ENCODE results near the gene PCP4.

PCP4 gene

DNA sequence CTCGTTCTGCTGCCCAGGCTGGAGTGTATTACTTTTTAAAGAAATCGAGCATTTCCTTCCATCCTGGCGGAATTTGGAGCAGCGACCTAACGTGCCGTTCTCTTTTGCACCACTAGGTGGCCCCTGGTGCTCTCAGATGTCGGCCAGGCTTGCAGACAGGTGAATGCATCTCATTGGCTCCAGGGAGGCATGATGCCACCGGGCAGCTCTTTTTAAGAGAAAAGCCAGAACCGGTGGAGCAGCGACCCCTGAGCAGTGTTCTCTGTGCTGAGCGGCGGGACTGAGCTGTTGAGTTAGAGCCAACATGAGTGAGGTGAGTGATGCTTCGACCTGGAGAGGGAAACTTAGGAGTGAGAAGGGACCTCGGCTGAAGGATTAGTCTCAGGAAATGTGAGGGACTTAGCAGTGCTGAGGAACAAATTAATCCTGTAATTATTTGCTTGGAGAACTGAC, at the start of gene PCP4:
TSS of gene PCP4 (plus strand) at position 241 of the 453 bp plus-strand sequence. CDS start at position 305, 64 bp downstream.
- H3K27ac Mint-ChIP-seq = no peak within 1 kb of the TSS
- H3K36me3 Mint-ChIP-seq (ENCODE audit: low read depth) = no peaks in the 10 kb centered on the region
- no peaks in the 10 kb centered on the region for H3K27me3 Mint-ChIP-seq (ENCODE audit: low read depth)
- H3K9me3 Mint-ChIP-seq = no peaks in the 10 kb centered on the region
- no peaks in the 10 kb centered on the region for H3K4me1 Mint-ChIP-seq (ENCODE audit: low read depth)
- H3K4me3 Mint-ChIP-seq = no peak within 1 kb of the TSS

DNA sequence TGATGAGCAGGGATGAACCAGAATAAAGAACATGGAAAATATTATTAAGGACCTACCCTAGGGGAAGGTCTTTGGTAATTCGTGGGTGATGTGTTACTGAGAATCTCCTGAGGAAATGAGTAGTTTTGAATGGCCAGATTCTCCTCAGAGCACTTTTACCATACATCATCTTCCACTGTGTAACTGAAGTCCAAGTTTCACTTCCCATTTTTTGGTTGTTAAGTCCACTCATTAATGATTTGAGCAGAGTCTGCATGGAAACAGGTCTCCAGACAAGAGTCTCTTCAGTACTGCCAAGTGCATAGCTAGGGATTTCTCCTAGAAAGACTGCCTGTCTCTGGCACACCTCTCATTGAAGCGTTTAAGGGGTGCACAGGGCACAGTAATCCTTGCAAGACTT, 48.7 kb upstream of the PCP4 start:
- H3K4me1 Mint-ChIP-seq (ENCODE audit: low read depth) = no peaks in the 10 kb centered on the region
- H3K27ac Mint-ChIP-seq = no peak overlapping the region
- no peak overlapping the region for H3K4me3 Mint-ChIP-seq
- H3K36me3 Mint-ChIP-seq (ENCODE audit: low read depth) = no peaks in the 10 kb centered on the region
- no peaks in the 10 kb centered on the region for H3K9me3 Mint-ChIP-seq
- no peaks in the 10 kb centered on the region for H3K27me3 Mint-ChIP-seq (ENCODE audit: low read depth)

- H3K27ac Mint-ChIP-seq = no peak overlapping the region
- H3K4me3 Mint-ChIP-seq = no peak overlapping the region
- H3K4me1 Mint-ChIP-seq (ENCODE audit: low read depth) = no peaks in the 10 kb centered on the region
- H3K9me3 Mint-ChIP-seq = peaks cover 14% of the 10 kb centered on the region
- H3K27me3 Mint-ChIP-seq (ENCODE audit: low read depth) = no peaks in the 10 kb centered on the region
- no peaks in the 10 kb centered on the region for H3K36me3 Mint-ChIP-seq (ENCODE audit: low read depth)
Measured at GRCh38 chr21:39822042-39822441, 45.2 kb upstream of the PCP4 start.

- H3K36me3 Mint-ChIP-seq (ENCODE audit: low read depth) = no peaks in the 10 kb centered on the region
- H3K4me1 Mint-ChIP-seq (ENCODE audit: low read depth) = no peaks in the 10 kb centered on the region
Measured at GRCh38 chr21:39825250-39825649, 42.0 kb upstream of the PCP4 start.

DNA sequence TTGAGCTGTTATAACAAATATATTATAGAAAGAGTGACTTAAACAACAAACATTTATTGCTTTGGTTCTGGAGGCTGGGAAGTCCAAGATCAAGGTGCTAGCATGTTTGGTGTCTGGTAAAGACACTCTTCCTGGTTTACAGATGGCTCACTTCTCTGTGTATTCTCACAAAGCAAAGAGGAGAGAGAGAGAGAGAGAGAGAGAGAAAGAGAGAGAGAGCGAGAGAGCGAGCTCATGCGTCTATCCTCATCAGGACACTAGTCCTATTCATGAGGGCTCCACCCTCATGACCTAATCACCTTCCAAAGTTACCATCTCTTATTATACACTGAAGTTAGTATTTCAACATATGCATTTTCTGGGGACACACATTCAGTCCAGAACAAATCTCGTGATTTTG, 32.7 kb upstream of the PCP4 start:
- H3K4me3 Mint-ChIP-seq = no peak overlapping the region
- H3K9me3 Mint-ChIP-seq = no peaks in the 10 kb centered on the region
- H3K36me3 Mint-ChIP-seq (ENCODE audit: low read depth) = no peaks in the 10 kb centered on the region
- no peaks in the 10 kb centered on the region for H3K4me1 Mint-ChIP-seq (ENCODE audit: low read depth)
- H3K27me3 Mint-ChIP-seq (ENCODE audit: low read depth) = no peaks in the 10 kb centered on the region
- H3K27ac Mint-ChIP-seq = no peak overlapping the region

More at GRCh38 chr21:39825250-39825649, 42.0 kb upstream of the PCP4 start:
- H3K27ac Mint-ChIP-seq = no peak overlapping the region
- no peaks in the 10 kb centered on the region for H3K27me3 Mint-ChIP-seq (ENCODE audit: low read depth)
- no peak overlapping the region for H3K4me3 Mint-ChIP-seq
- peaks cover 14% of the 10 kb centered on the region for H3K9me3 Mint-ChIP-seq

DNA sequence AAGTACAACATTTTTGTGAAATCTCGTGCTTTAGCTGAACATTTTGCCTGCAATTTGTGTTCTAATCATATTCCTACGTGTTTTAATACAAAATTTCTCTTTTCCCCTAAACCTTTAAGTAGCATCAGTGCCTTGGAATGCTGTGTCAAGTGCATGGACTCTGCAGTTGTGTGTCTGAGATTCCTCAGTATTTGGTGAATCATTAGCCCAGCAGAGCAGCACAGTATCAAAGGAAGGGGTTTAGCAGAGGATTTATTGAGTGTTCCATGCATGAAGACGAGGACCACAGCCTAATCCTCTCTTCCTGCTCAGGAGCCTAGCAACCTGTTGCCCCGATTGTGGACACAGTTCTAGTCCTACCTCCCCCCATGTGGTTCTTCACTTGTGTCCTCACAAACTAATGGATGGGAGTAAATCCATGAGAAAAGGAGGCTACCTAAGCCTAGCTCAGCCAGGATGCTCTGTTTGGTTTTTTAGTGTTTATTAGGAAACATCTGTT, 29.3 kb upstream of the PCP4 start:
- H3K36me3 Mint-ChIP-seq (ENCODE audit: low read depth) = no peaks in the 10 kb centered on the region
- H3K27ac Mint-ChIP-seq = no peak overlapping the region
- no peaks in the 10 kb centered on the region for H3K27me3 Mint-ChIP-seq (ENCODE audit: low read depth)
- no peak overlapping the region for H3K4me3 Mint-ChIP-seq
- H3K9me3 Mint-ChIP-seq = no peaks in the 10 kb centered on the region
- no peaks in the 10 kb centered on the region for H3K4me1 Mint-ChIP-seq (ENCODE audit: low read depth)

DNA sequence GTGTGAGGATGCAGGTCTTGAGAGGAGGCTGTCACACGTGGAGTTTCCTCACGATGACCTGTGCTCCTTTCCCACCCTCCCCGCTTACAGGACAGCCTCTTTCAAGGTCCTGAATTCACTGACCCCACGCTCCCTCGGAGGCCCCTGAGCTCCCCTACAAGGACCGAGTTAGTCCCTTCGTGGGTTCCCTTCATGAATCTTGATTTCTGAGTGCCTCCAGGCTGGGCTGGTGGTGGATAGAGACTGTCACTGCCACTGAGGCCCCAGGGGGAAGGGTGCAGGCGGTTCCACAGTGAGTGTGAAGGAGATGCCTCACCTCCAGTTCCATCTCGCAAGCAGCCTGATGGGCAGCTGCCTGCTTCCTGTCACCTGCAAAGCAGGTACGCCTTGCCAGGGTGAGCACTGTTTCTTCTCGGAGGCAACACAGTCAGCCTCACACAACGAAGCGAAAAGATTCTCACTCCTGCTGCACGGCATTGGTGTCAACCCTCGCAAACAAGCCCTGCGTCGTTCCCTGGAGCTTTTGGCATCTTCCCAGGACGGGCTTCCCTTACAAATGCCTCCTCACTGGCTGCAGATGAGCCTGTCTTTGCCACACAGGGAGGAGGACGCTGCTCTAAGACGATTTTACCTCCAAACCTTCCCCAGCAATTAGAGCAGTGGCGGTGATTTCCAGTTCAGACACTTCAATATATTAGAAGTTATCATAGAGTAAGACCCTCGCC, 26.7 kb upstream of the PCP4 start:
- no peak overlapping the region for H3K27ac Mint-ChIP-seq
- H3K9me3 Mint-ChIP-seq = no peaks in the 10 kb centered on the region
- no peak overlapping the region for H3K4me3 Mint-ChIP-seq
- H3K27me3 Mint-ChIP-seq (ENCODE audit: low read depth) = no peaks in the 10 kb centered on the region
- no peaks in the 10 kb centered on the region for H3K36me3 Mint-ChIP-seq (ENCODE audit: low read depth)
- no peaks in the 10 kb centered on the region for H3K4me1 Mint-ChIP-seq (ENCODE audit: low read depth)

DNA sequence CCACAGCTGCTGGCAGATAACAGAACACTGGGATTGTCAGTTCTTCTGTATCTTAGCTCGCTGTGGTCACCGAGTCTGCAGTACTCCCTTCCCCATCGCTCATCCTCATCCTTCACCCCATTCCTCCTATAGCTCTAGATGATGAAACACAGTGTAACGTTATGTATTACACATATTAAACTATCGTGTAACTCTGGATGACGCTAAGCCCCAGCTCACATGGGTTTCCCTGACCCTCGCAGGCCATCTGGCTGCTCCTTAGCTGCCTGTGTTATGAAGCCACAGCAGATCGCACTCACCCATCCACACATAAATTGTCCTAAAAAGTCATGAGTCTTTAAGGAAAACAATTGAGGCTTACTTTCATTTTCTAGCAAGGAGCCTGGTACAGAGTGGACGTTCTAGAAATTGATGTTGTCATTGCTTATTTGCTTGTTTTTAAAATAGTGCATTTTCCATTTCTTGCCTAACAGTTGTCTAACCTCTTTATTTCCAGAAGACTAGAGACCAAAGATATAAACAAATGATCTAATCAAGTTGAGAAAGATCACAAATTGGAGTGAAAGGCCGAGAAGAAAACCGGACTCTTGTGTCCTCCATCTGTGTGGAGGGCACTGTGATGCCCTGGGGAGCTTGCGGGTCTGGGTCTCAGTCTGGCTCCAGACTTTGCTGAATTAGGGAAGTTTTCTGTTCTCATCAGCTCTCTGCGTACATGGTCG, 24.3 kb upstream of the PCP4 start:
- no peak overlapping the region for H3K4me3 Mint-ChIP-seq
- H3K4me1 Mint-ChIP-seq (ENCODE audit: low read depth) = no peaks in the 10 kb centered on the region
- H3K36me3 Mint-ChIP-seq (ENCODE audit: low read depth) = no peaks in the 10 kb centered on the region
- H3K27ac Mint-ChIP-seq = no peak overlapping the region
- no peaks in the 10 kb centered on the region for H3K27me3 Mint-ChIP-seq (ENCODE audit: low read depth)
- no peaks in the 10 kb centered on the region for H3K9me3 Mint-ChIP-seq

DNA sequence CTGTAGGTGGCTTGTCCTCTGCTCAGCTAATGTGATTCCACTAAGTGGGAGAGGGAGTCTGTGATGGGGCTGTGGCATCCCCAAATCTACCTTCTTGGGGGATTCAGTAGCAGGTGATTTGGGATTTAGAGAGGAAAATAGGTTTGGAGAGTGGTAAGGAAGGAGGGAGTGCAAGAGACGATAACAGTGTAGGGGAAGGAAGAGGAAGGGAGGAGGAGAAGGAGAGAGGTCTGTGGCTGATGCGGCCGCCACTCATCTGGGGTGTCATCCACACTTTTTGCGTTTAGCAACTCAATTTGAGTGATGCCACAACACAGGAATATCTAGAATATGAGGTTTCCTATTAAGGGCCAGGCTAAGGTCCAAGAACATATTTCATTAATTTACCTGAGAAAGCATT, 23.8 kb upstream of the PCP4 start:
- Mint-ChIP-seq H3K27ac (no peak overlapping the region), H3K36me3 (ENCODE audit: low read depth) (no peaks in the 10 kb centered on the region), H3K27me3 (ENCODE audit: low read depth) (no peaks in the 10 kb centered on the region), H3K4me3 (no peak overlapping the region), H3K4me1 (ENCODE audit: low read depth) (no peaks in the 10 kb centered on the region), H3K9me3 (no peaks in the 10 kb centered on the region)

DNA sequence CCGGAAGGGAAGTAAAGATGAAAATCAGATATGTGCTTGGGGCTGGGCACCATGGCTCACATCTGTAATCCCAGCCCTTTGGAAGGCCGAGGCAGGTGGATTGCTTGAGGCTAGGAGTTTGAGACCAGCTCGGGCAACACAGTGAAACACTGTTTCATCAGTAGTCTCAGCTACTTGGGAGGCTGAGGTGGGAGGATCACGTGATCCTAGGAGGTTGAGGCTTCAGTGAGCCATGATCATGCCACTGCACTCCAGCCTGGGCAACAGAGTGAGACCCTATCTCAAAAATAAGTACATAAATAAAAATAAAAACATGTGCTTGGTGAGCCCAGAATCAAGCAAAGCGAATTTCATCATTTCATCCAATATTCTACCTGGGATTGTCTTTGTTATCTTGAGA, 23.3 kb upstream of the PCP4 start:
- H3K9me3 Mint-ChIP-seq = no peaks in the 10 kb centered on the region
- no peak overlapping the region for H3K4me3 Mint-ChIP-seq
- H3K27me3 Mint-ChIP-seq (ENCODE audit: low read depth) = no peaks in the 10 kb centered on the region
- no peak overlapping the region for H3K27ac Mint-ChIP-seq
- no peaks in the 10 kb centered on the region for H3K4me1 Mint-ChIP-seq (ENCODE audit: low read depth)
- H3K36me3 Mint-ChIP-seq (ENCODE audit: low read depth) = no peaks in the 10 kb centered on the region

DNA sequence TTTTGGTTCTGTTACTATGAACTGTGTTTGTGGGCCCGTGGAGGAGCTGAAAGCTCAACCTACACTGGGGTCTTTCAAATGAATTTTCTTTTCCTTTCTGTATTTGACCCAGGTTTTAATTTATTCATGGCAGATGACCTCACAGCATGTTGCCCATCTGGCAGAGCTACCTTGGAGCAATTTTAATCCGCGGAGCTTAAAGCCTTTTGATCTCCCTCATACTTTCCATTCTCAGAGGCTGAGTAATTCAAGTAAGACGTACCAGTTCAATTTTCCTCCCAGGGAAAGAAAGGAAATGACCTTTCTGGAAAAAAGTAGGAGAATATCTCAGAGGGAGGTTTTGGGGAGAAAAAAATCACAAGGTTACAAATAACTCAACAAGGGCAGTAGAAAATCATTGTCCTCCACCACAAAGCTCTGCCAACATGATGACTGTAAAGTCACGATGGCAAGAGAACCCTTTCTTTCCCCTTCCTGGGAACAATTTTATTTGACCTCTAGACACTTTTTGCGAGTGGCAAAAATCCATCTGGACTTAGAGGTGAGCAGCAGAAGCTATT, 21.6 kb upstream of the PCP4 start:
- Mint-ChIP-seq H3K4me3 (no peak overlapping the region), H3K27me3 (ENCODE audit: low read depth) (no peaks in the 10 kb centered on the region), H3K36me3 (ENCODE audit: low read depth) (no peaks in the 10 kb centered on the region), H3K9me3 (no peaks in the 10 kb centered on the region), H3K27ac (no peak overlapping the region), H3K4me1 (ENCODE audit: low read depth) (no peaks in the 10 kb centered on the region)

GRCh38 chr21:39847877-39848276, 19.4 kb upstream of the PCP4 start:
- no peaks in the 10 kb centered on the region for H3K27me3 Mint-ChIP-seq (ENCODE audit: low read depth)
- no peaks in the 10 kb centered on the region for H3K36me3 Mint-ChIP-seq (ENCODE audit: low read depth)
- no peaks in the 10 kb centered on the region for H3K4me1 Mint-ChIP-seq (ENCODE audit: low read depth)
- no peaks in the 10 kb centered on the region for H3K9me3 Mint-ChIP-seq
- H3K4me3 Mint-ChIP-seq = no peak overlapping the region
- no peak overlapping the region for H3K27ac Mint-ChIP-seq

DNA sequence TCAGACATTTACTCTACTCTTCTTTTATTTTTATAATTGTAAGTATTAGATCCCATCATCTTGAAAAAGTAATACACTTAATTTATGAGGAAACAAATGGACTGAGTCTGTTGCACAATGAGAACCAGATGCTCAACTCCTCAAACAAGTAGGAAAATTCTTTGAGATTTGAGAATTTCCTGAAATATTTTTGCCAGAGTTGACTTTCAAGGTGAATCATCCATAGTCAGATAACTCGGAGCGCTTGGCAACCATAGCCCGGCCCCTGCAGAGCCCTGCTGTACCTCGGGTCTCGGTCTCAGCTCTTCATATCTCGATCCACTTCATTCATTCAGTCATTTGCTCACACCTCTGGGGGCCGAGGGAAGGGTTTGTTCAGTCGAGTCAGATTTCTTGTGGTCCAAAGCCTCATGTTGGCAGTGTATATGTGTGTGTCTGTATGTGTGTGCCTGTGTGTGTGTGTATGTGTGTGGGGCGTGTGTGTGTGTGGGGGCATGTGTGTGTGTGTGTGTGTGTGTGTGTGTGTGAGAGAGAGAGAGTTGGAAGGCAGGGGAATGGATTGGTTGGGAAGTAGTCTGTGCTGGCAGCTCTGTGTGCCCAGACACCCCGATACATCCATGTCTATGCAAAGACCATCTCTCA, 18.1 kb upstream of the PCP4 start:
- peaks cover 2% of the 10 kb centered on the region for H3K9me3 Mint-ChIP-seq

GRCh38 chr21:39850333-39850732, 16.9 kb upstream of the PCP4 start:
- peaks cover 3% of the 10 kb centered on the region for H3K9me3 Mint-ChIP-seq
- H3K27ac Mint-ChIP-seq = no peak overlapping the region
- H3K36me3 Mint-ChIP-seq (ENCODE audit: low read depth) = no peaks in the 10 kb centered on the region
- no peaks in the 10 kb centered on the region for H3K4me1 Mint-ChIP-seq (ENCODE audit: low read depth)
- H3K27me3 Mint-ChIP-seq (ENCODE audit: low read depth) = no peaks in the 10 kb centered on the region
- H3K4me3 Mint-ChIP-seq = no peak overlapping the region

More for the DNA sequence above, 18.1 kb upstream of the PCP4 start:
- H3K27me3 Mint-ChIP-seq (ENCODE audit: low read depth) = no peaks in the 10 kb centered on the region
- H3K36me3 Mint-ChIP-seq (ENCODE audit: low read depth) = no peaks in the 10 kb centered on the region
- no peak overlapping the region for H3K27ac Mint-ChIP-seq
- H3K4me3 Mint-ChIP-seq = no peak overlapping the region
- no peaks in the 10 kb centered on the region for H3K4me1 Mint-ChIP-seq (ENCODE audit: low read depth)

Measured in T-helper 1 cell treated with Interleukin-12 subunit alpha and Interleukin-12 subunit beta and Interleukin-4 antibody, amounts not matched to agents 30 μg/mL and 1 μg/mL, for 36 hours (primary cell).